Calu3 (cell line): ENCODE measurements around the gene OSTC. TPM values are rescaled to one million over a fixed set of nuclear protein-coding genes. Genes with fewer than 3 reads are reported as not detected.

Experiments used
- Bru-seq: library from RNA; stranded (reverse); fragments of 400-500 nt; gene quantifications from one replicate; lab custom pipeline; 2021; lab: Mats Ljungman, UMichigan
- BruChase-seq, 2 experiments: library from RNA; stranded (reverse); fragments of 400-500 nt; gene quantifications; one replicate each; lab custom pipeline; 2021; lab: Mats Ljungman, UMichigan
- BruUV-seq: library from RNA; stranded (reverse); fragments of 400-500 nt; replicated peaks from 2 replicates; lab custom pipeline; 2021; lab: Mats Ljungman, UMichigan
- CTCF ChIA-PET: fragments of 300-600 bp; sonication (Branson Sonifier 250); formaldehyde crosslinking; loops from one replicate; lab custom pipeline; 2022; ENCODE audit warnings: antibody characterized with exemption; lab: Charles Lee
- DNase-seq: peaks from one replicate; pipeline ENCODE4 v3.0.0; 2022
- H3K27ac Mint-ChIP-seq: one replicate; pipeline ENCODE4 v1.8.0; 2022; ENCODE audit warnings: mixed read lengths; ENCODE audit not compliant: unreplicated experiment
- H3K27me3 Mint-ChIP-seq: one replicate; pipeline ENCODE4 v1.8.0; 2022; ENCODE audit warnings: mixed read lengths; ENCODE audit not compliant: unreplicated experiment
- H3K36me3 Mint-ChIP-seq: one replicate; pipeline ENCODE4 v1.8.0; 2022; ENCODE audit warnings: mild to moderate bottlenecking, moderate library complexity, mixed read lengths; ENCODE audit not compliant: insufficient read depth, unreplicated experiment
- H3K4me1 Mint-ChIP-seq: one replicate; pipeline ENCODE4 v1.8.0; 2022; ENCODE audit warnings: mild to moderate bottlenecking, low read depth, mixed read lengths; ENCODE audit not compliant: unreplicated experiment
- H3K4me3 Mint-ChIP-seq: one replicate; pipeline ENCODE4 v1.8.0; 2022; ENCODE audit warnings: mild to moderate bottlenecking, low read depth, moderate library complexity, mixed read lengths; ENCODE audit not compliant: unreplicated experiment
- H3K9me3 Mint-ChIP-seq: one replicate; pipeline ENCODE4 v1.8.0; 2022; ENCODE audit warnings: low read depth, mixed read lengths; ENCODE audit not compliant: unreplicated experiment
- CTCF ChIP-seq: fragments of 200-600 bp; IDR thresholded peaks from one replicate; pipeline ENCODE4 v1.8.0; 2022; ENCODE audit warnings: antibody characterized with exemption; ENCODE audit not compliant: unreplicated experiment
- intact Hi-C: fragments of 100-400 bp; cut with micrococcal nuclease; formaldehyde crosslinking; loops from one replicate; pipeline ENCODE4 v1.10.0; 2022; ENCODE audit not compliant: unreplicated experiment
- long read RNA-seq: library from polyadenylated mRNA; stranded (forward); transcript quantifications from one replicate; pipeline ENCODE4 v2.0.0, GENCODE V29; 2022
- total RNA-seq: library from RNA; stranded (reverse); gene quantifications from 2 replicates; pipeline ENCODE4 v1.2.3, GENCODE V29; 2022

Gene OSTC
- total RNA-seq = 74.0 and 82.7 TPM in 2 replicates
- Bru-seq, nascent RNA = percentile 84 among the genes with signal in this experiment
- percentile 90 among the genes with signal in this experiment for BruChase-seq, experiment 1, labeled RNA remaining after a 6-hour chase
- BruChase-seq, experiment 2, labeled RNA remaining after a 2-hour chase = percentile 85 among the genes with signal in this experiment
- long read RNA-seq, transcript OSTC-201 (4 exons, 1,077 nt) = major isoform, 217 of 231 reads
- long read RNA-seq, partial matches to known transcripts = 7 of 231 reads
- long read RNA-seq, other reads (novel, unspliced or antisense) = 4 of 231 reads

- Mint-ChIP-seq H3K27me3 (no peaks in the 10 kb centered on the region), H3K4me1 (peaks cover 29% of the 10 kb centered on the region), H3K36me3 (peaks cover 21% of the 10 kb centered on the region), H3K9me3 (no peaks in the 10 kb centered on the region), H3K4me3 (peak within 1 kb of the TSS; percentile 86), H3K27ac (peak within 1 kb of the TSS; percentile 96)
- TSS peak; percentile 85 for BruUV-seq
- intact Hi-C loops = no loop called here
- DNase-seq = peak; percentile 88
- TF ChIP-seq CTCF = no peak
- CTCF ChIA-PET = no interaction called here
These were observed at the start of gene OSTC for GRCh38 chr4:108650212-108651013. TSS of gene OSTC (plus strand) at chr4:108650599. CDS start at chr4:108650656, 57 bp downstream.

- no peak for TF ChIP-seq CTCF
- no TSS peak for BruUV-seq
- CTCF ChIA-PET = no interaction called here
- Mint-ChIP-seq H3K27me3 (no peaks in the 10 kb centered on the region), H3K4me1 (peaks cover 6% of the 10 kb centered on the region), H3K4me3 (no peak overlapping the region), H3K9me3 (no peaks in the 10 kb centered on the region), H3K36me3 (no peaks in the 10 kb centered on the region), H3K27ac (no peak overlapping the region)
- intact Hi-C loops = no loop called here
- no peak for DNase-seq
These were observed 49.3 kb upstream of the OSTC start for GRCh38 chr4:108601106-108601505.

- CTCF ChIA-PET = no interaction called here
- Mint-ChIP-seq H3K9me3 (no peaks in the 10 kb centered on the region), H3K4me1 (peaks cover 6% of the 10 kb centered on the region), H3K4me3 (no peak overlapping the region), H3K27me3 (no peaks in the 10 kb centered on the region), H3K27ac (no peak overlapping the region), H3K36me3 (no peaks in the 10 kb centered on the region)
- intact Hi-C loops = no loop called here
- no TSS peak for BruUV-seq
- DNase-seq = no peak
- no peak for TF ChIP-seq CTCF
These were observed 48.9 kb upstream of the OSTC start for GRCh38 chr4:108601532-108601931.

- Mint-ChIP-seq H3K4me3 (no peak overlapping the region), H3K9me3 (no peaks in the 10 kb centered on the region)
- CTCF ChIA-PET = no interaction called here
These were observed 48.2 kb upstream of the OSTC start for GRCh38 chr4:108602163-108602562.

More at GRCh38 chr4:108602163-108602562, 48.2 kb upstream of the OSTC start:
- Mint-ChIP-seq H3K27ac (no peak overlapping the region), H3K4me1 (peaks cover 6% of the 10 kb centered on the region), H3K27me3 (no peaks in the 10 kb centered on the region), H3K36me3 (no peaks in the 10 kb centered on the region)
- no peak for DNase-seq
- BruUV-seq = no TSS peak
- TF ChIP-seq CTCF = no peak
- intact Hi-C loops = no loop called here
